Dendritic cell treated with granulocyte-macrophage colony-stimulating factor and Interleukin-4, amounts not matched to agents 40 ng/mL and 50 ng/mL, for 4 days (primary cell): ENCODE measurements around the gene FAM47E.

Experiments
- H3K27ac Mint-ChIP-seq: one replicate; pipeline ENCODE4 v1.8.0; 2022; ENCODE audit warnings: mild to moderate bottlenecking, mixed read lengths
- H3K27me3 Mint-ChIP-seq: one replicate; pipeline ENCODE4 v1.8.0; 2022; ENCODE audit warnings: mild to moderate bottlenecking, mixed read lengths
- H3K36me3 Mint-ChIP-seq: one replicate; pipeline ENCODE4 v1.8.0; 2022; ENCODE audit warnings: low read depth, mixed read lengths
- H3K4me1 Mint-ChIP-seq: one replicate; pipeline ENCODE4 v1.8.0; 2022; ENCODE audit warnings: low read depth, mixed read lengths
- H3K4me3 Mint-ChIP-seq: one replicate; pipeline ENCODE4 v1.8.0; 2022; ENCODE audit warnings: mild to moderate bottlenecking, moderate library complexity, mixed read lengths
- H3K9me3 Mint-ChIP-seq: one replicate; pipeline ENCODE4 v1.8.0; 2022; ENCODE audit warnings: mixed read lengths
- intact Hi-C: fragments of 100-400 bp; cut with micrococcal nuclease; formaldehyde crosslinking; loops from one replicate; pipeline ENCODE4 v1.15.0; 2022

The FAM47E gene

DNA sequence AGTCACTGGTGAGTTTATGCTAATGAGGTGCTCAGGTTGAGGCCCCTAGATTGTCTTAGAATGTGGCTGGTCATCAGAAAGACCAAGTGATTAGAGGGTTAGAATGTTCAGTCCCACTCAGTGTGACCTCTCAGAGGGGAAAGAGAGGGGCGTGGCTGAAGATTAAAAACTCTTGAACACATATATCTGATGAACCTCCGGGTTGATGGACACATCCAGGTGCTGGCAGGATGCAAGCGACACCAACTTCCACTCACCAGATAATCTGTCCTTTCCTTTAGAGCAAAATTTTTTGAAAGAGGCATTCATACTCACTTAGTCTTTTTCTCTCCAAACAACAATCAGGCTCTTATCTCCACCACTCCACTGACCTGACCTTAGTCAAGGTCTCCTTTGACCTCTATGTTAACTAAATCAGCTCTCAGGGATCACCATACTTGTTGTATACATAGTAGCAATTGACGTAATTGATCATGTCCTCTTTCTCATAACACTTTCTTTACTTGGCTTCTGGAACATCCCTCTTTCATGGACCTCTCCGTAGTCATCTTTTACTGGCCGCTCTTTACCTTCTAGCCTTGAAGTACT is 14.2 kb downstream of the FAM47E start:
- intact Hi-C loops, result no loop called here
- Mint-ChIP-seq H3K4me3 (no peak overlapping the region), H3K9me3 (no peaks in the 10 kb centered on the region), H3K4me1 (no peaks in the 10 kb centered on the region), H3K27me3 (peaks cover 2% of the 10 kb centered on the region), H3K27ac (no peak overlapping the region), H3K36me3 (no peaks in the 10 kb centered on the region)

DNA sequence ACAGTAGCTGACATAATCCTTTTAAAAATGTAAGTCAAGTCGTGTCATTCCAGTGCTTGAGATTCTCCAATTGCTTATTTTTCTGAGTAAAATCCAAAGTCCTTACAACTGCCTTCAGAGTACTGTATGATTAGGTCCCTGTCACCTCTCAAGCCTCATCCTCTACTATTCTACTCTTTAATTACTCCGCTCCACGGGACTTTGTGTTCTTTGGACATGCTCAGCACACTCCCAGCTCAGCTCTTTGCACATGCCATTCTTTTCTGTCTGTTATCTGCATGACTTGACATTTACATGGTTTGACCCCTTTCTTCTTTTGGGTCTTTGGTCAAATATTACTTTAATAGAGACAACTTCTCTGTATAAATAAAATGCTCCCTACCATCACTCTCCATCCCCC is 15.1 kb downstream of the FAM47E start:
- Mint-ChIP-seq H3K27ac (no peak overlapping the region), H3K27me3 (no peaks in the 10 kb centered on the region), H3K9me3 (no peaks in the 10 kb centered on the region), H3K36me3 (no peaks in the 10 kb centered on the region), H3K4me3 (no peak overlapping the region), H3K4me1 (no peaks in the 10 kb centered on the region)
- intact Hi-C loops, result no loop called here

DNA sequence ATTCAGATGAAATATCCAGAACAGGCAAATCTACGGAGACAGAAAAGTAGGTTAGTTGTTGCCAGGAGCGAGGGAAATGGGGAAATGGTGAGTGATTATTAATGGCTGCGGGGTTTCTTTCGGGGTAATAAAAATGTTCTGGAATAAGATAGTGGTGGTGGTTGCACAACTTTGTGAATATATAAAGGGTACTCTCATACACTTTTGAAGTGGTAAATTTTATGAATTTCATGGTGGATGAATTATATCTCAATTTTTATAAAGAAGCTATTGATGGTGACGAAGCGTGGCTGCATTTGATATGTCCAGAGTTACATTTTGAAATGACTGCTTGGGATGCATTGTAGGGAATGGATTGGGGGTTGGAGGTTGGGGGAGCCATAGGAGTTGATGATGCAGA is 16.3 kb downstream of the FAM47E start:
- H3K9me3 Mint-ChIP-seq, result no peaks in the 10 kb centered on the region
- H3K4me1 Mint-ChIP-seq, result no peaks in the 10 kb centered on the region
- H3K36me3 Mint-ChIP-seq, result no peaks in the 10 kb centered on the region
- H3K4me3 Mint-ChIP-seq, result no peak overlapping the region
- no peak overlapping the region for H3K27ac Mint-ChIP-seq
- no peaks in the 10 kb centered on the region for H3K27me3 Mint-ChIP-seq
- intact Hi-C loops, result no loop called here

DNA sequence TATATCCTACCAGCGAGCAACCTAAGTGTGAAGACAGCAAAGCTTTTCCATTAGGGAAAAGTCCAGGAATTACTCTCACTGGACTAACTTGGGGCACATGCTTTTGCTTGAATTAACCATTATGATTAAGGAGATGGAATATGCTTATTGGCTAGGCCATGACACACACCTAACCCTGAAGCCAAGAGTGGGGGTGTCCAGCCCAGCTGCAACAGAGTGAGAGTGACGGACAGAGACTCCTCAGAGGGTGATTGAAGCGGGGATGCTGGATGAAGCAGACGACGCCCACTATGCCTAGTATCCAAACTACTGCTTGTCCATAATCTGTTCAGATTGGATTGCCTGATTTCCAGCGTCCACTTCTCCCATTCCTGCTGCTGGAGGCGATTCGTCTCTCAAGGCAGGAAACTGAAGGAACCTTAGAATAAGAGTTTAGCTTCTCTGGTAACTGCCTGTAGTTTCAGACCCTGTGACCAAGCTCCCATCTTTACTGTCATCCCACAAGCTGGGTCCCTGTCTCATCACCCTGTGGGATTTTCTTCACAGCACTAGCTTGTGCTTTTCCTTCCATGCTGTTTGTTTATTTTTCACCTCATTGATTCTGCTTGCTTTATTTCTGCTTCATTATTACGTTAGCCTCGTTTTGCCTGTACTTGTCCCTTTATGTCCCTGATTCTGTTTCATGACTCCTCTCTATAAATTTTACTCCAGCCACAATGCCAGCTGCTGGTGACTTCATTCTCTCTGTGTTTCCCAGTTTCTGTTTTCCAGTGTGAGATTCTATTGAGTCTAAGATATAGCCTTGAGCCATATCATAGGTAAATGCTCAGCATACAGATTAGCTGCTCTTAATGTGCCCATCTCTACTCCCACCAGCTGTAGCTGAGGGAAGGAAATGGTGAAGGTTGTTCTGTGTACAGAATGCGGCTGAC is 19.0 kb downstream of the FAM47E start:
- no peaks in the 10 kb centered on the region for H3K36me3 Mint-ChIP-seq
- no peaks in the 10 kb centered on the region for H3K27me3 Mint-ChIP-seq
- H3K9me3 Mint-ChIP-seq, result no peaks in the 10 kb centered on the region
- H3K4me3 Mint-ChIP-seq, result no peak overlapping the region
- no peak overlapping the region for H3K27ac Mint-ChIP-seq
- peaks cover 1% of the 10 kb centered on the region for H3K4me1 Mint-ChIP-seq
- intact Hi-C loops, result no loop called here

DNA sequence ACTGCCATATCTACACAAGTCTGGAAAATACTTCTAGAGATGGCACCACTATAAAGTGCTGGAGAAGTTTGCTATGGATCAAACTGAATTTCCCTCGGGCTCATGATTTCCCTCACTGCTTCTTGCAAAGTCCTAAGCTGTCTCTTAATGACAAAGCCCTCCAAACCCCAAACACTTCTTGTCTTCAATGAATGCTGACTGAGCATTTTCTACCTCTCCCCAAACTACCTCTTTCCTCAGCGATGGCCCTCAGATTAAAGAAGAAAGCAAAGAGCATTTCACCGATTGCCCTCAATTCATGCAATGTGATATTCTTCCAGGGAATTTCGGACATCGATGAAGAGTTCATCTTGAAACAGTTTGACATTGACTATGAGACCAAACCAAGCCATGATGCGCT is 19.7 kb downstream of the FAM47E start:
- no peak overlapping the region for H3K4me3 Mint-ChIP-seq
- H3K36me3 Mint-ChIP-seq, result no peaks in the 10 kb centered on the region
- H3K27ac Mint-ChIP-seq, result no peak overlapping the region
- no peaks in the 10 kb centered on the region for H3K9me3 Mint-ChIP-seq
- no peaks in the 10 kb centered on the region for H3K27me3 Mint-ChIP-seq
- intact Hi-C loops, result no loop called here
- H3K4me1 Mint-ChIP-seq, result peaks cover 8% of the 10 kb centered on the region

DNA sequence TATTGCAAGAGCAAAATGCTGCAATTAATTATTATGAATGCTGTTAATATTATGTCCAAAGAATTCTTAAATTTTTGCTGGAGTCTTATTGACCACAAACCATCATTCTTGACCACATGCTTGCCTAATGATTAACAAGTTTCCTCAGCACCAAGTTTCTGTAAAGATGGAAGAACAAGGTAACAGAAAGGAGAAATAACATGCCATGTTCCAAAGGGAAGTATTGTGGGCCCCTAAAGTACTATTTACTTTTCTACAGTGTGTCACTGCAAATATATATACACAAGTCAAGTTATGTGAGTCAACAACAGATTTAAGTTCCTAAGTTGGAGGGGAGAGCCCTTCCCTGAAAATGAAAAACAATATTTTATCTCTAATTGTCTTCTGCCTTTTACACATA is 20.6 kb downstream of the FAM47E start:
- H3K36me3 Mint-ChIP-seq, result no peaks in the 10 kb centered on the region
- H3K4me3 Mint-ChIP-seq, result no peak overlapping the region
- H3K27ac Mint-ChIP-seq, result no peak overlapping the region
- peaks cover 8% of the 10 kb centered on the region for H3K4me1 Mint-ChIP-seq
- intact Hi-C loops, result no loop called here
- no peaks in the 10 kb centered on the region for H3K9me3 Mint-ChIP-seq
- no peaks in the 10 kb centered on the region for H3K27me3 Mint-ChIP-seq

DNA sequence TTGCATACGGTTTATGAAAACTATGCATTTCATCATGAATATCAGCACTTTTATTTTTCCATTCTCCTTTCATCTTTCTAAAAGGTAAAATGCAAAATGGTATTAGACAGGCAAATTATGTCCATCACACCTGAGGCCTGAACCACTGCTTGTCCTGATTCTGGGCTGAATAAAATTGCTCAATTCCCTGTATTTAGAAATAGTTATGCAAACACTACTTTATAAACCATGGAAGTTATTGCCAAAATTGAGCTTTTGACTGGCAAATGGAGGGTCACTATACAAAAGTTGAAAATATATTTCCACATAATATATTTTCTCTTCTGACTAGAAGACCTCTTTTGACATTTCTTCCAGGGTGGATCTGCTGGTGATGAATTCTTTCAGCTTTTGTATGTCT is 21.1 kb downstream of the FAM47E start:
- Mint-ChIP-seq H3K36me3 (no peaks in the 10 kb centered on the region), H3K27ac (no peak overlapping the region), H3K27me3 (no peaks in the 10 kb centered on the region), H3K9me3 (no peaks in the 10 kb centered on the region), H3K4me3 (no peak overlapping the region), H3K4me1 (peaks cover 8% of the 10 kb centered on the region)
- intact Hi-C loops, result no loop called here

DNA sequence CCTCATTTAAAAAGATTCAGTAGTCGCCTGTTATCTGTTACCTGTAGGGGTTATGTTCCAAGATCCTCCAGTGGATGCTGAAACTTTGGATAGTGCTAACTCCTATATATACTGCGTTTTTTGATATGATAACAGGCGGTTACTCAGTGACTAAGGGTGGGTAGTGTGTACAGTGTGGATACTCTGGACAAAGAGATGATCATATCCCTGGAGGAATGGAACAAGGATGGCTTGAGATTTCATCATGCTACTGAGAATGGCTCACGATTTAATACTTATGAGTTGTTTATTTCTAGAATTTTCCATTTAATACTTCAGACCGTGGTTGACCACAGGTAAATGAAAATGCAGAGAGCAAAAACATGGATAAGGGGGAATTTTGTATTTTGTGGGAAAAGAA is 21.5 kb downstream of the FAM47E start:
- intact Hi-C loops, result no loop called here
- Mint-ChIP-seq H3K36me3 (no peaks in the 10 kb centered on the region), H3K9me3 (no peaks in the 10 kb centered on the region), H3K4me3 (no peak overlapping the region), H3K27me3 (no peaks in the 10 kb centered on the region), H3K4me1 (peaks cover 8% of the 10 kb centered on the region), H3K27ac (no peak overlapping the region)

DNA sequence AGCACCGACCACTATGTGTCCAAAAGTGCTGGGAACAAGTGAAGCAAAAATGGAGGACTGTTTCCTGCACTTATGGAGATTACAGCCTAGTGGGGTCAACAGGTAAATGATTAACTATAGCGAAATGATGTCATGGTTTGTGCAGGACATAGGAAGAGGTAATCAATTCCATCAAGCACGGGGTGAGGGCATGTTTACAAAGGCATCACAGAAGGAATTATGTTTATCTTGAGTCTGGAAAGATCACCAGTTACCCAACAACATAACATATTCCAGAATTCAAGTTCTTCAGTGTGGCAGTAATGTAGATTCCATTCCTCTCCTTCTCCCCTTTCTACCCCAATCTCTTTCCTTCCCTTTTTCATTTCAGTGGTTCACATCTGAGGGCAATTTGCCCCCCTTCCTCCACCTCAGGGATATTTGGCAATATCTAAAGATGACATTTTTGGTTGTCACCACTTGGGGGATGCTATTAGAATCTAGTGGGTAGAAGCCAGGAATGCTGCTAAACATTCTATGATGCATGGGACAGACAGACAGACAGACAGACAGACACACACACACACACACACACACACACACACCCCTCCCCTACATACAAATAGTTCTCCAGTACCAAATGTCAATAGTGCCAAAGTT is 24.1 kb downstream of the FAM47E start:
- peaks cover 15% of the 10 kb centered on the region for H3K4me1 Mint-ChIP-seq
- intact Hi-C loops, result no loop called here
- H3K36me3 Mint-ChIP-seq, result no peaks in the 10 kb centered on the region
- no peak overlapping the region for H3K4me3 Mint-ChIP-seq
- H3K27me3 Mint-ChIP-seq, result no peaks in the 10 kb centered on the region
- H3K27ac Mint-ChIP-seq, result no peak overlapping the region
- no peaks in the 10 kb centered on the region for H3K9me3 Mint-ChIP-seq

DNA sequence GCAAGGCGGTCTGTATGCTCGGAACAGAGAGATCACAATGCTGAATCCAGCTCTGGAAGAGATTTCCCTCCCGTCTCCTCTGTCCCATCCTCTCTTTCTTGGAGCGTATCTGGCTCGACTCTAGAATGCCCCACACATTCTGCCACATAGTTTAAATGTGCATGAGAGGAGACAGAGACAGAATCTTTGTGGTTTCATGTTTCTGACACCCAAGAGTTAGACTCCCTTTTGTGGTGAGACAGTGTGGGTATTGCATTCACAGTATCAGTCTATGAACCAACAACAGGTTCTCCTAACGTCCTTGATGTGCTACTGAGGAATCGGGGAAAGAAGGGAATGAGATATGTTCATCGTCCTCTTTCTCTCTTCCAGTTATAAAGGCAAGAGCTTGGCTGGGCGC is 25.3 kb downstream of the FAM47E start:
- H3K36me3 Mint-ChIP-seq, result no peaks in the 10 kb centered on the region
- intact Hi-C loops, result no loop called here
- peaks cover 15% of the 10 kb centered on the region for H3K4me1 Mint-ChIP-seq
- no peak overlapping the region for H3K27ac Mint-ChIP-seq
- no peaks in the 10 kb centered on the region for H3K27me3 Mint-ChIP-seq
- no peaks in the 10 kb centered on the region for H3K9me3 Mint-ChIP-seq
- no peak overlapping the region for H3K4me3 Mint-ChIP-seq

DNA sequence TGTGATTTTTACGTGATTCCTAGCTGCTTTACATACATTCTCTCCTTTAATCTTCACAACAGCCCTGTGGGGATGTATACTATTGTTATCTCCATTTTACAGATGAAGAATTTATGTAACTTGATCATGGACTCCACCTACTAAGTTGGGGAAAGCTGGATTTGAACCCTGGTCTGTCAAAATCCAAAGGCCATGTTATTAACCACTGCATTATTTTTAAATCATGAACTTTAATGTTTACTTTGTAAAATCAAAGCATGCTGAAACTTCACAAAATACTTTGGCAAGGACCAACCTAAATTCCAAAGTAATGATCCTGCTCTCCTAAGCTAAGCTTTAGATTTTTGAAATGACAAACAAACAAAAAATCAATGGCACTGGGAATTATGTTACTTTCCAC is 26.1 kb downstream of the FAM47E start:
- Mint-ChIP-seq H3K36me3 (no peaks in the 10 kb centered on the region), H3K27ac (no peak overlapping the region), H3K9me3 (no peaks in the 10 kb centered on the region), H3K27me3 (no peaks in the 10 kb centered on the region), H3K4me3 (no peak overlapping the region), H3K4me1 (peaks cover 15% of the 10 kb centered on the region)
- intact Hi-C loops, result no loop called here

DNA sequence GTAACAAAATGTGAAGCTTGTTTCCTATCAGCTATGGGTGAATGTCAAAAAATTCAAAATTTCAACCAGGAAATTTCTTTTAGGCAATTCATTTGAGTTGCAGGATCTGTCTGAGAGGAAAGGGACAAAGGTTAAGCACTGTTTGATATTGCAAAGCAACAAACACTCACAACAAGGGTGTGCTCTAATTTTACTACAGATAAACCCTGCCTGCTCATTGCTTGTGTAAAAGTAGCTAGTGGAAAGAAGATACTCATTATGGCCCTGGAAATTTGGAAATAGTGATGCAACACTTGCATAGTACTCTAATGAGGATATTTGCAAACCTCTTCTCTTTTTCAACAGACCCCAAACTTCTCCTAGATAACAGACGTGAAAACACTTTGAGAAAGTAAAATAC is 27.1 kb downstream of the FAM47E start:
- Mint-ChIP-seq H3K4me1 (peaks cover 15% of the 10 kb centered on the region), H3K9me3 (no peaks in the 10 kb centered on the region), H3K4me3 (no peak overlapping the region), H3K36me3 (no peaks in the 10 kb centered on the region), H3K27me3 (no peaks in the 10 kb centered on the region), H3K27ac (no peak overlapping the region)
- intact Hi-C loops, result no loop called here

DNA sequence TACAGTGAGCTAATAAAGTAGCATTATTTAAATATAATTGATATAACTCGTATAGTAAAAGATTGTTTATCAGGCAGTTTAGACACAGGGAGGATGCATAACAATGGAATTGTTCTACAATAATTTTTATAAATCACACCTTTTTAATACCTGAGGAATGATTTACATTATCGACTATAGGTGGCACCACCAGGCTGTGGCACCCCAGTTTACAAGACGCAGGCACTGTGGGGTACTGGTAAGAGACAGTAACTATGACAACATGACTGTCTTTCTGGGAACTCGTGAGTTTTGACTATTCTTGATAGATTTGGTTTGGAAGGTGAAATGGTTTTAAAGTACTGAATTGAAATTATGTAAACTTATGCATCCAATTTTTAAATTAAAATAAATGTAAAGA is 27.9 kb downstream of the FAM47E start:
- intact Hi-C loops, result no loop called here
- Mint-ChIP-seq H3K27me3 (no peaks in the 10 kb centered on the region), H3K4me3 (no peak overlapping the region), H3K9me3 (no peaks in the 10 kb centered on the region), H3K27ac (no peak overlapping the region), H3K36me3 (no peaks in the 10 kb centered on the region), H3K4me1 (peaks cover 15% of the 10 kb centered on the region)
